HL-60 (cell line): ENCODE data around the gene ITGAD.
"Not testable (repeated sequence)": the region's sequence is repeated elsewhere in the genome, so short reads cannot be mapped to it uniquely, and the experiment has no call there.

Source experiments
- DNase-seq, 2 experiments: peaks; one replicate each; pipeline ENCODE4 v3.0.0-alpha.2; 2010 to 2020; ENCODE audit warnings: low read depth in 1 of 2, low spot score in 1 of 2
- H3K27ac ChIP-seq: fragments of 250-450 bp; sonication (Bioruptor Pico); replicated peaks from 2 replicates; pipeline ENCODE4 v1.5.1; 2020; ENCODE audit warnings: mild to moderate bottlenecking, moderate library complexity
- H3K27me3 ChIP-seq: fragments of 250-450 bp; sonication (Bioruptor Pico); 2 replicates; pipeline ENCODE4 v1.5.1; 2021; ENCODE audit warnings: mild to moderate bottlenecking, moderate library complexity; ENCODE audit not compliant: insufficient read depth, poor library complexity, severe bottlenecking
- H3K4me3 ChIP-seq: replicated peaks from 2 replicates; pipeline ENCODE4 v1.5.1; 2011; ENCODE audit warnings: mild to moderate bottlenecking, control low read depth, low read length; ENCODE audit not compliant: insufficient read depth
- GABPA ChIP-seq: IDR thresholded peaks from 2 replicates; pipeline ENCODE4 v1.6.1; 2012; ENCODE audit warnings: low read depth
- POLR2AphosphoS5 ChIP-seq: IDR thresholded peaks from 2 replicates; pipeline ENCODE4 v1.6.1; 2012; ENCODE audit warnings: low read depth
- SPI1 ChIP-seq: IDR thresholded peaks from 2 replicates; pipeline ENCODE4 v1.6.1; 2012; ENCODE audit warnings: low read depth, mild to moderate bottlenecking, borderline replicate concordance
- TF ChIP-seq, protein P1 (sequence below): IDR thresholded peaks from one replicate; pipeline ENCODE4 v1.5.1; 2011; ENCODE audit warnings: low read length, control low read depth, inconsistent platforms; ENCODE audit not compliant: insufficient read depth
- TF ChIP-seq, protein P2 (sequence below): IDR thresholded peaks from 2 replicates; pipeline ENCODE4 v1.6.1; 2012; ENCODE audit warnings: low read depth; ENCODE audit not compliant: insufficient replicate concordance

Gene ITGAD

DNA sequence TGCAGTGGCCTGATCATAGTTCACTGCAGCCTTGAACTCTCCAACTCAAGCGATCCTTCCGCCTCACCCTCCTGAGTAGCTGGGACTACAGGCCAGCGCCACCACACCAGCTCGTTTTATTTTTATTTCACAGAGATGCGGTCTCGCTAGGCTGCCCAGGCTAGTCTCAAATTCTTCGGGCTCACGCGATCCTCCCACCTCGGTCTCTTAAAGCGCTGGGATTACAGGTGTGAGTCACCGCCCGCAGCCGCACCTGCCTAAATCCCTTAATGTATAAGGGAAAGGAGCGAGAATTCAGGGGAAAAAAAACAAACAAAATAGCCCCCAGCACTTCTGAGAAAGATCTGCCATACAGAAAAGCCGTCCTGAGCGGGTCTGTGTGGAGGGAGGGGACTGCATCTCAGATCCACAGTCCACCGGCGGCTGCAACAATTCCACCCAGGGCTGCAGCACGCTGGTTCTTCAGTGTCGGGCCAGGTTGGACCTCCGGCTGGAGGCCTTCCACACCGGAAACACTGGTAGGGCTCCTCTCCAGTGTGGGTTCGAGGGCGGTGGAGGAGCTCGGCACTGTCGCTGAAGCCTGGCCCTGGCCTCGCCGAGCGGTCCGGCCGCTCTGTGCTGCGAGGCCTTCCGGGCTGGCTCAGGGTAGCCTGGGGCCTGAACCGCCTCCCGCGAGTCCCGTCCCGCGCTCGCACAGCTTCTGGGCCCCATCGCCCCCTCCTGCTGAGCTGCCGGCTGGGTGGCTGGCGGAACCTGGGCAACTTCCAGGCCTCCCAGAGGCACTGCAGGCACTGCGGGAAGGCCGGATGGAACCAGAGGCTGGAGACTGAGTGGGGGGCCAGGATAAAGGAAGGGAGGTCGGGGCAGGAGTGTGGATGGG is 42.4 kb downstream of the ITGAD start:
- no peak for DNase-seq
- no peak overlapping the region for H3K4me3 ChIP-seq
- TF ChIP-seq, protein P1, sequence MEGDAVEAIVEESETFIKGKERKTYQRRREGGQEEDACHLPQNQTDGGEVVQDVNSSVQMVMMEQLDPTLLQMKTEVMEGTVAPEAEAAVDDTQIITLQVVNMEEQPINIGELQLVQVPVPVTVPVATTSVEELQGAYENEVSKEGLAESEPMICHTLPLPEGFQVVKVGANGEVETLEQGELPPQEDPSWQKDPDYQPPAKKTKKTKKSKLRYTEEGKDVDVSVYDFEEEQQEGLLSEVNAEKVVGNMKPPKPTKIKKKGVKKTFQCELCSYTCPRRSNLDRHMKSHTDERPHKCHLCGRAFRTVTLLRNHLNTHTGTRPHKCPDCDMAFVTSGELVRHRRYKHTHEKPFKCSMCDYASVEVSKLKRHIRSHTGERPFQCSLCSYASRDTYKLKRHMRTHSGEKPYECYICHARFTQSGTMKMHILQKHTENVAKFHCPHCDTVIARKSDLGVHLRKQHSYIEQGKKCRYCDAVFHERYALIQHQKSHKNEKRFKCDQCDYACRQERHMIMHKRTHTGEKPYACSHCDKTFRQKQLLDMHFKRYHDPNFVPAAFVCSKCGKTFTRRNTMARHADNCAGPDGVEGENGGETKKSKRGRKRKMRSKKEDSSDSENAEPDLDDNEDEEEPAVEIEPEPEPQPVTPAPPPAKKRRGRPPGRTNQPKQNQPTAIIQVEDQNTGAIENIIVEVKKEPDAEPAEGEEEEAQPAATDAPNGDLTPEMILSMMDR = no peak
- TF ChIP-seq SPI1 (no peak), GABPA (no peak), POLR2AphosphoS5 (no peak)
- TF ChIP-seq, protein P2, sequence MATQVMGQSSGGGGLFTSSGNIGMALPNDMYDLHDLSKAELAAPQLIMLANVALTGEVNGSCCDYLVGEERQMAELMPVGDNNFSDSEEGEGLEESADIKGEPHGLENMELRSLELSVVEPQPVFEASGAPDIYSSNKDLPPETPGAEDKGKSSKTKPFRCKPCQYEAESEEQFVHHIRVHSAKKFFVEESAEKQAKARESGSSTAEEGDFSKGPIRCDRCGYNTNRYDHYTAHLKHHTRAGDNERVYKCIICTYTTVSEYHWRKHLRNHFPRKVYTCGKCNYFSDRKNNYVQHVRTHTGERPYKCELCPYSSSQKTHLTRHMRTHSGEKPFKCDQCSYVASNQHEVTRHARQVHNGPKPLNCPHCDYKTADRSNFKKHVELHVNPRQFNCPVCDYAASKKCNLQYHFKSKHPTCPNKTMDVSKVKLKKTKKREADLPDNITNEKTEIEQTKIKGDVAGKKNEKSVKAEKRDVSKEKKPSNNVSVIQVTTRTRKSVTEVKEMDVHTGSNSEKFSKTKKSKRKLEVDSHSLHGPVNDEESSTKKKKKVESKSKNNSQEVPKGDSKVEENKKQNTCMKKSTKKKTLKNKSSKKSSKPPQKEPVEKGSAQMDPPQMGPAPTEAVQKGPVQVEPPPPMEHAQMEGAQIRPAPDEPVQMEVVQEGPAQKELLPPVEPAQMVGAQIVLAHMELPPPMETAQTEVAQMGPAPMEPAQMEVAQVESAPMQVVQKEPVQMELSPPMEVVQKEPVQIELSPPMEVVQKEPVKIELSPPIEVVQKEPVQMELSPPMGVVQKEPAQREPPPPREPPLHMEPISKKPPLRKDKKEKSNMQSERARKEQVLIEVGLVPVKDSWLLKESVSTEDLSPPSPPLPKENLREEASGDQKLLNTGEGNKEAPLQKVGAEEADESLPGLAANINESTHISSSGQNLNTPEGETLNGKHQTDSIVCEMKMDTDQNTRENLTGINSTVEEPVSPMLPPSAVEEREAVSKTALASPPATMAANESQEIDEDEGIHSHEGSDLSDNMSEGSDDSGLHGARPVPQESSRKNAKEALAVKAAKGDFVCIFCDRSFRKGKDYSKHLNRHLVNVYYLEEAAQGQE = no peak
- no peak overlapping the region for H3K27ac ChIP-seq
- no peaks in the 10 kb centered on the region for H3K27me3 ChIP-seq

- Histone ChIP-seq H3K27ac (no peak overlapping the region), H3K4me3 (no peak overlapping the region), H3K27me3 (no peaks in the 10 kb centered on the region)
- no peak for DNase-seq
- TF ChIP-seq GABPA = no peak
- TF ChIP-seq, protein P2 = no peak
- TF ChIP-seq, protein P1 = no peak
- no peak for TF ChIP-seq POLR2AphosphoS5
- TF ChIP-seq SPI1 = no peak
Measured at GRCh38 chr16:31436221-31437045, 43.3 kb downstream of the ITGAD start.

GRCh38 chr16:31438414-31438813 is 45.3 kb downstream of the ITGAD start:
- no peaks in the 10 kb centered on the region for H3K27me3 ChIP-seq
- TF ChIP-seq, protein P1 = no peak
- TF ChIP-seq SPI1 = no peak
- TF ChIP-seq POLR2AphosphoS5 = no peak
- no peak for TF ChIP-seq GABPA
- TF ChIP-seq, protein P2 = no peak
- H3K4me3 ChIP-seq = no peak overlapping the region
- no peak for DNase-seq
- no peak overlapping the region for H3K27ac ChIP-seq

DNA sequence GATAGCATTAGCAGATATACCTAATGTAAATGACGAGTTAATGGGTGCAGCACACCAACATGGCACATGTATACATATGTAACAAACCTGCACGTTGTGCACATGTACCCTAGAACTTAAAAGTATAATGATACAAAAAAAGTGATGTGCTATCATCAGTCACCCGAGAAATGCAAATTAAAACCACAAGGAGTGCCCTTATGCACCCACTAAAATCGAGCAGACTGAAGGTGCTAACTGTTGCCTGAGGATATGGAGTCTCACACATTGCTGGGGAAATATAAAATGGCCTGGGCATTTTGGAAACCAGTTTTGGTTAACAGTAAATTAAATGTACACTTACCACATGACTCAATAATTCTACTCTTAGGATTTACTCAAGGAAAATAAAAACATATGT is 45.9 kb downstream of the ITGAD start:
- not testable (repeated sequence) for H3K27ac ChIP-seq

More for the DNA sequence above, 45.9 kb downstream of the ITGAD start:
- not testable (repeated sequence) for H3K27me3 ChIP-seq, DNase-seq, H3K4me3 ChIP-seq
